ENCODE measurements around the gene MBP. TPM values are rescaled to one million over a fixed set of nuclear protein-coding genes. Genes with fewer than 3 reads are reported as not detected.

Gene MBP
- total RNA-seq, 1 experiment from 2014 or later: 88.8 TPM

DNA sequence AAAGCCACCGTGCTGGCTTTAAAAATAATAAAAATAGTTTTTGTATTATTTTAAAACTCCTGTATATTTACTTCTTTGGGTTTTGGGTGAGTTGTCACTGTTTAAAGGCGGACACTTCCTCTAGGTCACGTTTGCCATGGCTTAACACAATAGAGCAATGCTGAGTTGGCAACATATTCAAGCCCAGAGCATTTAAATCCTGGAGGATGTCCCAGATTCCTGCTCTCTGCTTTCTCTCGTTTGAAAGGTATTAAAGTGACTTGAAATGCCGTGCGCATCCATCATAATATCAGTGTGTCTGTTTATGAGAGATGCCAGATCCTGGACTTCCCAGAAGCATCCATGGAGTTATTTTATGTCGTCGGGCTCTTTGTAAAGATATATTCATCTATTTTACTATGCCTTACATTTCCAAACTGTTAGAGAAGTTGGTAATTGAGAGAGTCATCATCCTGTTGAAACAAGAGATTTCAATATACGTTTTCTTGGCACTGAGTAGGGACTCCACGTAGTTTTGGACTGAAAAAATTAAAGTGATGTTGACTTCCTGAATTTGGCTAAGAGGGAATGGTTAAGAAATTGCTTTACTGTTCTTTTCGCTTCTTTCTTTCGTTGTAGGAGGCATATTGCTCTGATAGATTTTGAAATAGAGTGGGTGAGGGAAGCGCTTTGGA, 159.6 kb downstream of the MBP start:
- BruUV-seq (replicated peaks): no TSS peak
- intact Hi-C loops (cut with micrococcal nuclease; ENCODE audit: unreplicated experiment) (no loop called here), in situ Hi-C loops (cut with HindIII; ENCODE audit: low pct_unique_long_range_greater_than_20kb, low sequenced_read_pairs) (no loop called here)
- CTCF ChIA-PET: interaction anchor here (0.6 kb wide), 1 partner anchor 51 kb away, joined by 3 read pairs; no protein-coding TSS in a partner anchor
- no peak for ATAC-seq
- H3K27me3 ChIP-seq (ENCODE audit: control insufficient read depth, insufficient read depth, low read length): no peaks in the 10 kb centered on the region
- H3K27ac ChIP-seq (ENCODE audit: low read length): no peak overlapping the region
- H3K4me1 ChIP-seq (ENCODE audit: control insufficient read depth, insufficient read depth, low read length): no peaks in the 10 kb centered on the region
- no peak overlapping the region for H3K4me3 ChIP-seq (ENCODE audit: low read depth in 2 of 2, low read length in 2 of 2)
- no peak for DNase-seq (ENCODE audit: low read depth, low spot score)
- TF ChIP-seq TCF7L2 (IDR thresholded peaks at IDR 0.05; ENCODE audit: low read depth, low read length) (no peak), SIN3A (IDR thresholded peaks at IDR 0.05; ENCODE audit: borderline replicate concordance, insufficient read depth, low read depth, low read length) (no peak), POLR2AphosphoS5 (IDR thresholded peaks at IDR 0.05; ENCODE audit: low read depth, low read length) (no peak)
- TF ChIP-seq, protein P1, sequence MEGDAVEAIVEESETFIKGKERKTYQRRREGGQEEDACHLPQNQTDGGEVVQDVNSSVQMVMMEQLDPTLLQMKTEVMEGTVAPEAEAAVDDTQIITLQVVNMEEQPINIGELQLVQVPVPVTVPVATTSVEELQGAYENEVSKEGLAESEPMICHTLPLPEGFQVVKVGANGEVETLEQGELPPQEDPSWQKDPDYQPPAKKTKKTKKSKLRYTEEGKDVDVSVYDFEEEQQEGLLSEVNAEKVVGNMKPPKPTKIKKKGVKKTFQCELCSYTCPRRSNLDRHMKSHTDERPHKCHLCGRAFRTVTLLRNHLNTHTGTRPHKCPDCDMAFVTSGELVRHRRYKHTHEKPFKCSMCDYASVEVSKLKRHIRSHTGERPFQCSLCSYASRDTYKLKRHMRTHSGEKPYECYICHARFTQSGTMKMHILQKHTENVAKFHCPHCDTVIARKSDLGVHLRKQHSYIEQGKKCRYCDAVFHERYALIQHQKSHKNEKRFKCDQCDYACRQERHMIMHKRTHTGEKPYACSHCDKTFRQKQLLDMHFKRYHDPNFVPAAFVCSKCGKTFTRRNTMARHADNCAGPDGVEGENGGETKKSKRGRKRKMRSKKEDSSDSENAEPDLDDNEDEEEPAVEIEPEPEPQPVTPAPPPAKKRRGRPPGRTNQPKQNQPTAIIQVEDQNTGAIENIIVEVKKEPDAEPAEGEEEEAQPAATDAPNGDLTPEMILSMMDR (IDR thresholded peaks at IDR 0.05): no peak
- TF ChIP-seq, protein P2, sequence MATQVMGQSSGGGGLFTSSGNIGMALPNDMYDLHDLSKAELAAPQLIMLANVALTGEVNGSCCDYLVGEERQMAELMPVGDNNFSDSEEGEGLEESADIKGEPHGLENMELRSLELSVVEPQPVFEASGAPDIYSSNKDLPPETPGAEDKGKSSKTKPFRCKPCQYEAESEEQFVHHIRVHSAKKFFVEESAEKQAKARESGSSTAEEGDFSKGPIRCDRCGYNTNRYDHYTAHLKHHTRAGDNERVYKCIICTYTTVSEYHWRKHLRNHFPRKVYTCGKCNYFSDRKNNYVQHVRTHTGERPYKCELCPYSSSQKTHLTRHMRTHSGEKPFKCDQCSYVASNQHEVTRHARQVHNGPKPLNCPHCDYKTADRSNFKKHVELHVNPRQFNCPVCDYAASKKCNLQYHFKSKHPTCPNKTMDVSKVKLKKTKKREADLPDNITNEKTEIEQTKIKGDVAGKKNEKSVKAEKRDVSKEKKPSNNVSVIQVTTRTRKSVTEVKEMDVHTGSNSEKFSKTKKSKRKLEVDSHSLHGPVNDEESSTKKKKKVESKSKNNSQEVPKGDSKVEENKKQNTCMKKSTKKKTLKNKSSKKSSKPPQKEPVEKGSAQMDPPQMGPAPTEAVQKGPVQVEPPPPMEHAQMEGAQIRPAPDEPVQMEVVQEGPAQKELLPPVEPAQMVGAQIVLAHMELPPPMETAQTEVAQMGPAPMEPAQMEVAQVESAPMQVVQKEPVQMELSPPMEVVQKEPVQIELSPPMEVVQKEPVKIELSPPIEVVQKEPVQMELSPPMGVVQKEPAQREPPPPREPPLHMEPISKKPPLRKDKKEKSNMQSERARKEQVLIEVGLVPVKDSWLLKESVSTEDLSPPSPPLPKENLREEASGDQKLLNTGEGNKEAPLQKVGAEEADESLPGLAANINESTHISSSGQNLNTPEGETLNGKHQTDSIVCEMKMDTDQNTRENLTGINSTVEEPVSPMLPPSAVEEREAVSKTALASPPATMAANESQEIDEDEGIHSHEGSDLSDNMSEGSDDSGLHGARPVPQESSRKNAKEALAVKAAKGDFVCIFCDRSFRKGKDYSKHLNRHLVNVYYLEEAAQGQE (IDR thresholded peaks at IDR 0.05; ENCODE audit: insufficient read depth in 1 of 2, low read depth in 2 of 2, low read length in 1 of 2): no peak
- H3K9me3 ChIP-seq (ENCODE audit: control insufficient read depth, insufficient read depth, low read depth, low read length): no peaks in the 10 kb centered on the region
- H3K36me3 ChIP-seq (ENCODE audit: control insufficient read depth, insufficient read depth, low read length): no peaks in the 10 kb centered on the region
- POLR2A ChIA-PET: no interaction called here

DNA sequence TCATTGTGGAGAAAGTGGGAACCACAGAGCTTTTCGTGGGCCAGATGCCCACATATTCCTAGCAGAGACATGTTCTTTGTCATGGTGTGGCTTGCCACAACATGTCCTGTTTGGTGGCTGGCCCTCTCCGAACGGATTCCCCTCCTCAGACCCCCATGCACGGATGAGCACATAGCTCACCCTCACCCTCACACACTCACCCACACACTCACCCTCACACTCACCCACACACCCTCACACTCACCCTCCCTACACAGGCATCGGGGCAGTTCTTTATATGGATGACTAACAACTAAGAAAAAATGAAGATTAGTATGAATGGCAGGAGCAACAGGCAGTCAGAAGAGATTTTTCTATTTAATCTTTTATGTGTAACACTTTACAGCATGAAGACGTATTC, 160.3 kb downstream of the MBP start:
- ChIA-PET POLR2A (no interaction called here), CTCF (no interaction called here)
- H3K4me3 ChIP-seq (ENCODE audit: low read depth in 2 of 2, low read length in 2 of 2): no peak overlapping the region
- in situ Hi-C loops (cut with HindIII; ENCODE audit: low pct_unique_long_range_greater_than_20kb, low sequenced_read_pairs): no loop called here
- BruUV-seq (replicated peaks): no TSS peak
- no peak for ATAC-seq
- no peaks in the 10 kb centered on the region for H3K36me3 ChIP-seq (ENCODE audit: control insufficient read depth, insufficient read depth, low read length)
- DNase-seq (ENCODE audit: low read depth, low spot score): no peak
- H3K9me3 ChIP-seq (ENCODE audit: control insufficient read depth, insufficient read depth, low read depth, low read length): no peaks in the 10 kb centered on the region
- TF ChIP-seq, protein P2 (IDR thresholded peaks at IDR 0.05; ENCODE audit: insufficient read depth in 1 of 2, low read depth in 2 of 2, low read length in 1 of 2): no peak
- TF ChIP-seq, protein P1 (IDR thresholded peaks at IDR 0.05): no peak
- no peak for TF ChIP-seq SIN3A (IDR thresholded peaks at IDR 0.05; ENCODE audit: borderline replicate concordance, insufficient read depth, low read depth, low read length)
- TF ChIP-seq TCF7L2 (IDR thresholded peaks at IDR 0.05; ENCODE audit: low read depth, low read length): no peak
- TF ChIP-seq POLR2AphosphoS5 (IDR thresholded peaks at IDR 0.05; ENCODE audit: low read depth, low read length): no peak
- intact Hi-C loops (cut with micrococcal nuclease; ENCODE audit: unreplicated experiment): no loop called here
- H3K27ac ChIP-seq (ENCODE audit: low read length): no peak overlapping the region
- no peaks in the 10 kb centered on the region for H3K27me3 ChIP-seq (ENCODE audit: control insufficient read depth, insufficient read depth, low read length)
- H3K4me1 ChIP-seq (ENCODE audit: control insufficient read depth, insufficient read depth, low read length): no peaks in the 10 kb centered on the region
